ENCODE data around the gene AACS. TPM values are rescaled to one million over a fixed set of nuclear protein-coding genes. Genes with fewer than 3 reads are reported as not detected.
"Not testable (repeated sequence)": the region's sequence is repeated elsewhere in the genome, so short reads cannot be mapped to it uniquely, and the experiment has no call there.

AACS gene
- total RNA-seq, 1 experiment from 2014 or later: 12.6 TPM

GRCh38 chr12:125124320-125124966 is 59.2 kb downstream of the AACS start:
- DNase-seq (ENCODE audit: low read depth): no peak

GRCh38 chr12:125125271-125125670 is 60.0 kb downstream of the AACS start:
- DNase-seq (ENCODE audit: low read depth): no peak

- DNase-seq (ENCODE audit: low read depth): no peak
These were observed 63.4 kb downstream of the AACS start for GRCh38 chr12:125128439-125129178.

GRCh38 chr12:125129179-125129571 is 63.9 kb downstream of the AACS start:
- no peak for DNase-seq (ENCODE audit: low read depth)

GRCh38 chr12:125129591-125130255 is 64.5 kb downstream of the AACS start:
- DNase-seq (ENCODE audit: low read depth): no peak

- DNase-seq (ENCODE audit: low read depth): no peak
These were observed 66.7 kb downstream of the AACS start for GRCh38 chr12:125131958-125132357.

GRCh38 chr12:125132698-125133400 is 67.6 kb downstream of the AACS start:
- DNase-seq (ENCODE audit: low read depth): no peak

GRCh38 chr12:125133616-125134015 is 68.4 kb downstream of the AACS start:
- no peak for DNase-seq (ENCODE audit: low read depth)

GRCh38 chr12:125134576-125134975 is 69.3 kb downstream of the AACS start:
- DNase-seq (ENCODE audit: low read depth): no peak

GRCh38 chr12:125135906-125136305 is 70.7 kb downstream of the AACS start:
- DNase-seq (ENCODE audit: low read depth): no peak

GRCh38 chr12:125136702-125137101 is 71.5 kb downstream of the AACS start:
- DNase-seq (ENCODE audit: low read depth): no peak

- no peak for DNase-seq (ENCODE audit: low read depth)
These were observed 72.6 kb downstream of the AACS start for GRCh38 chr12:125137766-125138344.

- DNase-seq (ENCODE audit: low read depth): peak; percentile 84
These were observed 75.3 kb downstream of the AACS start for GRCh38 chr12:125140279-125141209.

- DNase-seq (ENCODE audit: low read depth): not testable (repeated sequence)
These were observed 76.0 kb downstream of the AACS start for GRCh38 chr12:125141210-125141573.

GRCh38 chr12:125142601-125143000 is 77.4 kb downstream of the AACS start:
- no peak for DNase-seq (ENCODE audit: low read depth)

- peak; percentile 21 for DNase-seq (ENCODE audit: low read depth)
These were observed 78.3 kb downstream of the AACS start for GRCh38 chr12:125143491-125143890.

- DNase-seq (ENCODE audit: low read depth): no peak
These were observed 80.0 kb downstream of the AACS start for GRCh38 chr12:125145196-125145595.

- no peak for DNase-seq (ENCODE audit: low read depth)
These were observed 83.1 kb downstream of the AACS start for GRCh38 chr12:125148316-125148715.

GRCh38 chr12:125149160-125150108 is 84.2 kb downstream of the AACS start:
- no peak for DNase-seq (ENCODE audit: low read depth)

GRCh38 chr12:125151284-125151683 is 86.0 kb downstream of the AACS start:
- DNase-seq (ENCODE audit: low read depth): no peak
